ENCODE results near the gene ARID5B. TPM values are rescaled to one million over a fixed set of nuclear protein-coding genes. Genes with fewer than 3 reads are reported as not detected.
A peak's percentile ranks its signal among the peaks of the same experiment; 100 is the strongest.

The ARID5B gene
- polyA plus RNA-seq, 1 donor from 2014 or later = 2.1 TPM

DNA sequence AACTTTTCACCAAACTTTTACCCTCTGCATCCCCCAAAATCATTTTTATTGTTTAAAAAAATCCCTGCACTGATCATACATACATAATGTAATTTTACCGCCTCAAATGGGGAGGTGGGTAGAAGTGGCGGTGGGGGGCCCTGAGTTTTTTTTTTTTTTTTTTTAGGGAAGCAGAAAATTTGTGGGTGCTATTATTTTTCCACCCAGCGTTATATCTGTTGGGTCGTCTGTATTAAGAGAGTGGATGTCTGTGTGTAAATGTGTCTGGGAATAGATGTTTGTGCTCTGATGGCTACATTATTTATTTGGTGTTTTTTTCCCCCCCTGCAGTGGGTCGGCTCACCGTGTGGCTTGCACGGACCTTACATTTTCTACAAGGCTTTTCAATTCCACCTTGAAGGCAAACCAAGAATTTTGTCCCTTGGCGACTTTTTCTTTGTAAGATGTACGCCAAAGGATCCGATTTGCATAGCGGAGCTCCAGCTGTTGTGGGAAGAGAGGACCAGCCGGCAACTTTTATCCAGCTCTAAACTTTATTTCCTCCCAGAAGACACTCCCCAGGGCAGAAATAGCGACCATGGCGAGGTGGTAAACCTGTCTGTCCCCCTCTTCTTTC, 438 bp downstream of the ARID5B start:
- H3K4me2 ChIP-seq (ENCODE audit: low read length) = peak overlapping the region; percentile 91
- TF ChIP-seq EZH2 (IDR thresholded peaks at IDR 0.05; ENCODE audit: borderline replicate concordance, insufficient read depth, low read length, poor library complexity, severe bottlenecking) (no peak), TAF1 (IDR thresholded peaks at IDR 0.05; ENCODE audit: low read depth) (no peak), RAD21 (conservative IDR thresholded peaks at IDR 0.05) (no peak)
- peak overlapping the region; percentile 83 for H3K4me3 ChIP-seq (ENCODE audit: low read length)
- peak overlapping the region; percentile 21 for H3K27ac ChIP-seq (ENCODE audit: low read length)
- H3K27me3 ChIP-seq (ENCODE audit: insufficient read depth, low read depth, low read length) = peaks cover 8% of the 10 kb centered on the region
- H3K9me2 ChIP-seq (ENCODE audit: insufficient read depth, low read length) = no peaks in the 10 kb centered on the region
- H3K9ac ChIP-seq (ENCODE audit: low read length) = peak overlapping the region; percentile 79
- H3K36me3 ChIP-seq (ENCODE audit: insufficient read depth, low read length) = no peaks in the 10 kb centered on the region
- no peaks in the 10 kb centered on the region for H3K79me2 ChIP-seq (replicated peaks; ENCODE audit: insufficient read depth, low read length)
- no peak overlapping the region for H2AFZ ChIP-seq (ENCODE audit: low read depth, low read length)
- no peaks in the 10 kb centered on the region for H4K20me1 ChIP-seq (ENCODE audit: insufficient read depth)
- no peaks in the 10 kb centered on the region for H3K9me3 ChIP-seq (ENCODE audit: low read length)
- H3F3A ChIP-seq (ENCODE audit: insufficient read depth, low read length, poor library complexity, severe bottlenecking) = peaks cover 3% of the 10 kb centered on the region

DNA sequence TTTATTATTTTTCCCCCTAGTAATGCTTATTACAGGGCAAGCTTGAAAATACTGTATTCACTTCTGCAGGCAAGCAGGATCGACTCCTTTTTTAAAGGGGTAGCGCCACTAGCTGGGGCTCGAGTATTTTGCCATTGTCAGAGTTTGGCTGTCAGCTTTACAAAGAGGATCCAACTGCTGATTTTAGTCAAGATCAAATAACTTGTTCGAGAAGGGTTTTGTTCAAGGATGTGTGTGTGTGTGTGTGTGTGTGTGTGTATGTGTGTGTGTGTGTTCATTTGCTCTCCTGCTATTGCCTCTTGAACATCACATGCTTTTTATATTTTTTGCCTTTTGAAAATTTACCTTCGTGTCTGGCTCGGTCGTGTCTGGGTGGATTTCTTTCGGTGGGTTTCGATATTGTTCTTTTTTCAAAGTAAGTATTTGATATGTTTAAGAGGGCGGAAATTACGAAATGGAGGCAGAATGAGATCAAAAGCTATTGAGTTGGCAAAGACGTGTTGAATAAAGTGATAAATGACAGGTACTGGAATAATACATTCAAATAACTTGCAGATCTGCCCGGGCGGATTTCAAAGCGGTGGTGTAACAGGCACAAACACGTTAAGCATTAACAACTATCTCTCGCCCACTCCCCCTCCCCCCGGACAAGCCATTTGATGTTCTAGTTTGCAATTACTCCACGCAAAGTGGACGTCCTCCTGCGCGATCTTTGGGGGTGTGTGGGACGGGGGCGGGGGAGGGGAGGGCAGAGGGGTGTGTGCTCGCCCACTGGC, 1.1 kb downstream of the ARID5B start:
- H3K4me3 ChIP-seq (ENCODE audit: low read length) = peak overlapping the region; percentile 83
- no peaks in the 10 kb centered on the region for H3K36me3 ChIP-seq (ENCODE audit: insufficient read depth, low read length)
- peak overlapping the region; percentile 79 for H3K9ac ChIP-seq (ENCODE audit: low read length)
- H3K4me2 ChIP-seq (ENCODE audit: low read length) = peak overlapping the region; percentile 91
- H3K79me2 ChIP-seq (replicated peaks; ENCODE audit: insufficient read depth, low read length) = no peaks in the 10 kb centered on the region
- no peaks in the 10 kb centered on the region for H3K9me3 ChIP-seq (ENCODE audit: low read length)
- H3K9me2 ChIP-seq (ENCODE audit: insufficient read depth, low read length) = no peaks in the 10 kb centered on the region
- peaks cover 8% of the 10 kb centered on the region for H3K27me3 ChIP-seq (ENCODE audit: insufficient read depth, low read depth, low read length)
- H2AFZ ChIP-seq (ENCODE audit: low read depth, low read length) = peak overlapping the region; percentile 69
- TF ChIP-seq SMC3 (conservative IDR thresholded peaks at IDR 0.05; ENCODE audit: poor library complexity) = no peak
- TF ChIP-seq MXI1 (conservative IDR thresholded peaks at IDR 0.05; ENCODE audit: poor library complexity, severe bottlenecking) = no peak
- no peak for TF ChIP-seq EZH2 (IDR thresholded peaks at IDR 0.05; ENCODE audit: borderline replicate concordance, insufficient read depth, low read length, poor library complexity, severe bottlenecking)
- TF ChIP-seq EP300 (conservative IDR thresholded peaks at IDR 0.05; ENCODE audit: poor library complexity, severe bottlenecking) = no peak
- TF ChIP-seq, protein P1, sequence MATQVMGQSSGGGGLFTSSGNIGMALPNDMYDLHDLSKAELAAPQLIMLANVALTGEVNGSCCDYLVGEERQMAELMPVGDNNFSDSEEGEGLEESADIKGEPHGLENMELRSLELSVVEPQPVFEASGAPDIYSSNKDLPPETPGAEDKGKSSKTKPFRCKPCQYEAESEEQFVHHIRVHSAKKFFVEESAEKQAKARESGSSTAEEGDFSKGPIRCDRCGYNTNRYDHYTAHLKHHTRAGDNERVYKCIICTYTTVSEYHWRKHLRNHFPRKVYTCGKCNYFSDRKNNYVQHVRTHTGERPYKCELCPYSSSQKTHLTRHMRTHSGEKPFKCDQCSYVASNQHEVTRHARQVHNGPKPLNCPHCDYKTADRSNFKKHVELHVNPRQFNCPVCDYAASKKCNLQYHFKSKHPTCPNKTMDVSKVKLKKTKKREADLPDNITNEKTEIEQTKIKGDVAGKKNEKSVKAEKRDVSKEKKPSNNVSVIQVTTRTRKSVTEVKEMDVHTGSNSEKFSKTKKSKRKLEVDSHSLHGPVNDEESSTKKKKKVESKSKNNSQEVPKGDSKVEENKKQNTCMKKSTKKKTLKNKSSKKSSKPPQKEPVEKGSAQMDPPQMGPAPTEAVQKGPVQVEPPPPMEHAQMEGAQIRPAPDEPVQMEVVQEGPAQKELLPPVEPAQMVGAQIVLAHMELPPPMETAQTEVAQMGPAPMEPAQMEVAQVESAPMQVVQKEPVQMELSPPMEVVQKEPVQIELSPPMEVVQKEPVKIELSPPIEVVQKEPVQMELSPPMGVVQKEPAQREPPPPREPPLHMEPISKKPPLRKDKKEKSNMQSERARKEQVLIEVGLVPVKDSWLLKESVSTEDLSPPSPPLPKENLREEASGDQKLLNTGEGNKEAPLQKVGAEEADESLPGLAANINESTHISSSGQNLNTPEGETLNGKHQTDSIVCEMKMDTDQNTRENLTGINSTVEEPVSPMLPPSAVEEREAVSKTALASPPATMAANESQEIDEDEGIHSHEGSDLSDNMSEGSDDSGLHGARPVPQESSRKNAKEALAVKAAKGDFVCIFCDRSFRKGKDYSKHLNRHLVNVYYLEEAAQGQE (IDR thresholded peaks at IDR 0.05; ENCODE audit: borderline replicate concordance) = no peak
- TF ChIP-seq RAD21 (conservative IDR thresholded peaks at IDR 0.05) = no peak
- TF ChIP-seq POLR2AphosphoS5 (IDR thresholded peaks at IDR 0.05) = no peak
- TF ChIP-seq TAF1 (IDR thresholded peaks at IDR 0.05; ENCODE audit: low read depth) = no peak
- TF ChIP-seq, protein P2, sequence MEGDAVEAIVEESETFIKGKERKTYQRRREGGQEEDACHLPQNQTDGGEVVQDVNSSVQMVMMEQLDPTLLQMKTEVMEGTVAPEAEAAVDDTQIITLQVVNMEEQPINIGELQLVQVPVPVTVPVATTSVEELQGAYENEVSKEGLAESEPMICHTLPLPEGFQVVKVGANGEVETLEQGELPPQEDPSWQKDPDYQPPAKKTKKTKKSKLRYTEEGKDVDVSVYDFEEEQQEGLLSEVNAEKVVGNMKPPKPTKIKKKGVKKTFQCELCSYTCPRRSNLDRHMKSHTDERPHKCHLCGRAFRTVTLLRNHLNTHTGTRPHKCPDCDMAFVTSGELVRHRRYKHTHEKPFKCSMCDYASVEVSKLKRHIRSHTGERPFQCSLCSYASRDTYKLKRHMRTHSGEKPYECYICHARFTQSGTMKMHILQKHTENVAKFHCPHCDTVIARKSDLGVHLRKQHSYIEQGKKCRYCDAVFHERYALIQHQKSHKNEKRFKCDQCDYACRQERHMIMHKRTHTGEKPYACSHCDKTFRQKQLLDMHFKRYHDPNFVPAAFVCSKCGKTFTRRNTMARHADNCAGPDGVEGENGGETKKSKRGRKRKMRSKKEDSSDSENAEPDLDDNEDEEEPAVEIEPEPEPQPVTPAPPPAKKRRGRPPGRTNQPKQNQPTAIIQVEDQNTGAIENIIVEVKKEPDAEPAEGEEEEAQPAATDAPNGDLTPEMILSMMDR (IDR thresholded peaks at IDR 0.05; ENCODE audit: poor library complexity, severe bottlenecking) = no peak
- H3F3A ChIP-seq (ENCODE audit: insufficient read depth, low read length, poor library complexity, severe bottlenecking) = peaks cover 3% of the 10 kb centered on the region
- H4K20me1 ChIP-seq (ENCODE audit: insufficient read depth) = no peaks in the 10 kb centered on the region
- H3K27ac ChIP-seq (ENCODE audit: low read length) = peak overlapping the region; percentile 26

Data from neural cell (in vitro differentiated cells).